ENCODE results near the gene USP28.

USP28 gene

GRCh38 chr11:113831314-113831713 lies 44.1 kb downstream of the USP28 start:
- no peak overlapping the region for H3K27ac ChIP-seq
- no peaks in the 10 kb centered on the region for H3K27me3 ChIP-seq (replicated peaks)
- in situ Hi-C loops (cut with HindIII; ENCODE audit: low pct_ligation_motif_present, low sequenced_read_pairs): no loop called here
- H3K4me3 ChIP-seq (ENCODE audit: low read depth, low read length): no peak overlapping the region
- TF ChIP-seq CTCF (IDR thresholded peaks at IDR 0.05; ENCODE audit: low read depth, low read length, missing control alignments): no peak
- no peaks in the 10 kb centered on the region for H3K36me3 ChIP-seq (replicated peaks)
- DNase-seq: no peak

GRCh38 chr11:113829751-113830150 lies 45.6 kb downstream of the USP28 start:
- Histone ChIP-seq H3K36me3 (replicated peaks) (no peaks in the 10 kb centered on the region), H3K27ac (no peak overlapping the region), H3K27me3 (replicated peaks) (no peaks in the 10 kb centered on the region), H3K4me3 (ENCODE audit: low read depth, low read length) (no peak overlapping the region)
- in situ Hi-C loops (cut with HindIII; ENCODE audit: low pct_ligation_motif_present, low sequenced_read_pairs): no loop called here
- no peak for DNase-seq
- TF ChIP-seq CTCF (IDR thresholded peaks at IDR 0.05; ENCODE audit: low read depth, low read length, missing control alignments): no peak

- no peak for TF ChIP-seq CTCF (IDR thresholded peaks at IDR 0.05; ENCODE audit: low read depth, low read length, missing control alignments)
- no peak overlapping the region for H3K4me3 ChIP-seq (ENCODE audit: low read depth, low read length)
- no peaks in the 10 kb centered on the region for H3K27me3 ChIP-seq (replicated peaks)
- no peak overlapping the region for H3K27ac ChIP-seq
- no peak for DNase-seq
- no peaks in the 10 kb centered on the region for H3K36me3 ChIP-seq (replicated peaks)
- in situ Hi-C loops (cut with HindIII; ENCODE audit: low pct_ligation_motif_present, low sequenced_read_pairs): no loop called here
These were observed 47.2 kb downstream of the USP28 start for GRCh38 chr11:113828191-113828590.

GRCh38 chr11:113827477-113827876 lies 47.9 kb downstream of the USP28 start:
- DNase-seq: no peak
- no peak overlapping the region for H3K4me3 ChIP-seq (ENCODE audit: low read depth, low read length)
- H3K36me3 ChIP-seq (replicated peaks): no peaks in the 10 kb centered on the region
- no peaks in the 10 kb centered on the region for H3K27me3 ChIP-seq (replicated peaks)
- in situ Hi-C loops (cut with HindIII; ENCODE audit: low pct_ligation_motif_present, low sequenced_read_pairs): no loop called here
- no peak for TF ChIP-seq CTCF (IDR thresholded peaks at IDR 0.05; ENCODE audit: low read depth, low read length, missing control alignments)
- no peak overlapping the region for H3K27ac ChIP-seq

- in situ Hi-C loops (cut with HindIII; ENCODE audit: low pct_ligation_motif_present, low sequenced_read_pairs): no loop called here
- no peak overlapping the region for H3K4me3 ChIP-seq (ENCODE audit: low read depth, low read length)
- H3K27ac ChIP-seq: no peak overlapping the region
- TF ChIP-seq CTCF (IDR thresholded peaks at IDR 0.05; ENCODE audit: low read depth, low read length, missing control alignments): no peak
- H3K27me3 ChIP-seq (replicated peaks): no peaks in the 10 kb centered on the region
- no peak for DNase-seq
- H3K36me3 ChIP-seq (replicated peaks): no peaks in the 10 kb centered on the region
These were observed 56.9 kb downstream of the USP28 start for GRCh38 chr11:113818426-113818825.

GRCh38 chr11:113817626-113818025 lies 57.7 kb downstream of the USP28 start:
- DNase-seq: no peak
- Histone ChIP-seq H3K27ac (no peak overlapping the region), H3K27me3 (replicated peaks) (no peaks in the 10 kb centered on the region), H3K4me3 (ENCODE audit: low read depth, low read length) (no peak overlapping the region), H3K36me3 (replicated peaks) (no peaks in the 10 kb centered on the region)
- in situ Hi-C loops (cut with HindIII; ENCODE audit: low pct_ligation_motif_present, low sequenced_read_pairs): no loop called here
- TF ChIP-seq CTCF (IDR thresholded peaks at IDR 0.05; ENCODE audit: low read depth, low read length, missing control alignments): no peak
